Stomach (tissue), 9 donors: ENCODE data around the gene C1QTNF5. TPM values are rescaled to one million over a fixed set of nuclear protein-coding genes. Genes with fewer than 3 reads are reported as not detected.

ENCODE experiments used
- DNase-seq, 2 donors: peaks; one replicate each; pipeline versions ENCODE4 v3.0.0 to v3.0.0-alpha.2; 2013 to 2019
- H3K27ac ChIP-seq, 5 donors: fragments of 200-600 bp in 4 of 5; sonication (generic) in 4 of 5; one replicate each; pipeline ENCODE4 v1.5.1; 2013 to 2019; ENCODE audit warnings: mild to moderate bottlenecking in 1 of 5, moderate library complexity in 1 of 5
- H3K27me3 ChIP-seq, 3 donors: fragments of 200-600 bp; sonication (generic); one replicate each; pipeline ENCODE4 v1.5.1; 2017 to 2019; ENCODE audit warnings: mixed run types in 1 of 3
- H3K36me3 ChIP-seq, 4 donors: fragments of 200-600 bp; sonication (generic); 1 replicate in 3 of 4; 2 replicates in 1 of 4; pipeline ENCODE4 v1.5.1; 2016 to 2019
- H3K4me1 ChIP-seq, 4 donors: fragments of 200-600 bp; sonication (generic); one replicate each; pipeline ENCODE4 v1.5.1; 2016 to 2019
- H3K4me3 ChIP-seq, 4 donors: fragments of 200-600 bp; sonication (generic) in 3 of 4; one replicate each; pipeline ENCODE4 v1.5.1; 2016 to 2019; ENCODE audit warnings: mild to moderate bottlenecking in 1 of 4
- H3K9me3 ChIP-seq, 4 donors: fragments of 200-600 bp; sonication (generic); one replicate each; pipeline ENCODE4 v1.5.1; 2016 to 2019
- CTCF ChIP-seq, 7 experiments: fragments of 450-650 bp in 4 of 7; fragments of 200-600 bp in 3 of 7; sonication (generic) in 3 of 7; IDR thresholded peaks; one replicate each; pipeline ENCODE4 v1.5.1; 2016 to 2019; ENCODE audit warnings: antibody characterized with exemption in 7 of 7, control low read depth in 2 of 7, mild to moderate bottlenecking in 1 of 7
- EP300 ChIP-seq: sonication (generic); formaldehyde crosslinking; IDR thresholded peaks from one replicate; pipeline ENCODE4 v1.6.1; 2017; ENCODE audit warnings: antibody characterized with exemption
- POLR2A ChIP-seq, 4 donors: fragments of 450-650 bp; IDR thresholded peaks; one replicate each; pipeline ENCODE4 v1.6.1; 2016; ENCODE audit warnings: antibody characterized with exemption in 4 of 4, control low read depth in 2 of 4, mild to moderate bottlenecking in 1 of 4, moderate library complexity in 1 of 4
- POLR2AphosphoS5 ChIP-seq, 3 donors: sonication (generic); formaldehyde crosslinking; IDR thresholded peaks; one replicate each; pipeline ENCODE4 v1.6.1; 2016; ENCODE audit warnings: antibody characterized with exemption in 3 of 3
- WGBS, 5 donors: extraction: QIAGEN DNeasy Blood & Tissue Kit in 3 of 5; methylation state at CpG; one replicate each; pipeline versions ENCODE4 v1.1.5 to v1.1.7; 2013 to 2018; 5-methylcytosine and 5-hydroxymethylcytosine counted together
- intact Hi-C: fragments of 100-400 bp; cut with DNase I; formaldehyde crosslinking; loops from one replicate; pipeline ENCODE4 v1.15.1; 2023; ENCODE audit warnings: low total_unique reads
- polyA plus RNA-seq, 3 donors: library from polyadenylated mRNA; stranded (reverse); fragments of 200-250 nt; gene quantifications; one replicate each; pipeline ENCODE4 v1.2.3, GENCODE V29; 2013
- total RNA-seq, 5 donors: library from RNA; depleted of rRNA; stranded (reverse); fragments of >200 nt; gene quantifications; one replicate each; pipeline versions ENCODE4 v1.1.0 to v1.2.3, GENCODE V29; 2014 to 2016
- donor health status: healthy with polysubstance abuse.
- donor health status: Bipolar disorder and iron deficiency.
- donor health status: healthy.

Gene C1QTNF5
- total and polyA plus RNA-seq, 8 donors: 11.4 to 169 (median 19.0) TPM

DNA sequence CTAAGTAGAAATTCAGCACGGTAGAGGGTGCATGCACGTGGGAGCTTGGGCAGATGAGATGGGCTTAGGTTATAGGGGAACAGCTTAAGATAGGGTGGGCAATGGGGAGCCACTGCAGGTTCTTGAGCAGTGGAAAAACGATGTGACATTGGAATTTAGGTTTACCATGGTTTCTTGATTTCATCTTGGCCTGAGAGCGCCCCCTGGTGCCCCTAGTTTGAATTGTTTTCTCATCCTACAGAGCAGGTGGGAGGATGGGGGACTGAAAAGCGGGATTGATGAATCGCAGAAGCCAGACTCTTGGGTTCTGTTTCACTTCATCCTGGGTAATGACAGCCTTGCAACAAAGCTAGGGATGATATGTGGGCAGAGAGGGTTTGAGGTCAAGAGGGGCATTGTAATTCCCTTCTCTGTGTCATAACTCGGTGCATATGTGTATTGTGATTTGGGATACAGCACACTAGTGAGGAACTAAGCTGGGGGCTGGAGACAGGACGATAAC lies 17.1 kb downstream of the C1QTNF5 start:
- peak overlapping the region in 2 of 5 donors; percentile 91 to 95 for H3K27ac ChIP-seq
- no peaks in the 10 kb centered on the region for H3K36me3 ChIP-seq
- H3K4me1 ChIP-seq: peaks cover 20 to 49% (median 40%) of the 10 kb centered on the region in 4 donors
- no peak overlapping the region for H3K4me3 ChIP-seq
- H3K9me3 ChIP-seq: no peaks in the 10 kb centered on the region
- peaks cover 0 to 28% (median 11%) of the 10 kb centered on the region in 3 donors for H3K27me3 ChIP-seq
- TF ChIP-seq EP300: no peak
- TF ChIP-seq CTCF (IDR thresholded peaks at IDR 0.05): peak in 5 of 7 experiments; percentile 66 to 83 (median 74)
- TF ChIP-seq POLR2A (IDR thresholded peaks at IDR 0.05): no peak
- peak; percentile 4 to 77 (median 12) for TF ChIP-seq POLR2AphosphoS5 (IDR thresholded peaks at IDR 0.05)
- intact Hi-C loops: no loop called here
- DNase-seq: peak; percentile 82 to 90
- 20 to 24% (median 23%) methylated on average over 8 of the region's 8 CpGs for WGBS, 5 donors

DNA sequence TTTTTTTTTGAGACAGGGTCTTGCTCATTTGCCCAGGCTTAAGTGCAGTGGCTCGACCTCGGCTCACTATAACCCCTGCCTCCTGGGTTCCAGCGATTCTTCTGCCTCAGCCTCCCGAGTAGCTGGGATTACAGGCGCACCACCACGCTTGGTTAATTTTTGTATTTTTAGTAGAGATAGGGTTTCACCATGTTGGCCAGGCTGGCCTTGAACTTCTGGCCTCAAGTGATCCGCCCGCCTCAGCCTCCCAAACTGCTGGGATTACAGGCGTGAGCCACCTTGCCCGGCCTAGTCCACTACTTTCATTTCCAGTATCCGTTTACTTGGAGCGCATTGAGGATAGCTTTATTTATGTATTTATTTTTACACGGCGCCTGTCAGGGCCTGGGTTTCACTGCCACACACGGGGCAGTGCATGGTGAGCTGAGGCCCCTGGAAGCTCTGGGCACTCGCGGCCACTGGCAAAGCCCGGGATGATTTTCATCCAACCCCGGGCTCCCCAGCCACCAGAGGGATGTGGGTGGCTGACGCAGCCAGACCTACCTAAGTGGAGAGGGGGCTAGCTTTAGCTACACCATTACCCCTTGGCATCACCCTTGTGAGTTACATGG lies 17.7 kb downstream of the C1QTNF5 start:
- no peak for DNase-seq
- peaks cover 26 to 54% (median 45%) of the 10 kb centered on the region in 4 donors for H3K4me1 ChIP-seq
- intact Hi-C loops: no loop called here
- H3K27ac ChIP-seq: peak overlapping the region in 4 of 5 donors; percentile 90 to 95 (median 92)
- no peaks in the 10 kb centered on the region for H3K36me3 ChIP-seq
- no peak overlapping the region for H3K4me3 ChIP-seq
- H3K9me3 ChIP-seq: no peaks in the 10 kb centered on the region
- H3K27me3 ChIP-seq: peaks cover 0 to 33% (median 13%) of the 10 kb centered on the region in 3 donors
- 82 to 89% (median 87%) methylated on average over 20 of the region's 20 CpGs for WGBS, 5 donors
- no peak for TF ChIP-seq CTCF (IDR thresholded peaks at IDR 0.05)
- TF ChIP-seq POLR2AphosphoS5 (IDR thresholded peaks at IDR 0.05): no peak
- TF ChIP-seq EP300: no peak
- TF ChIP-seq POLR2A (IDR thresholded peaks at IDR 0.05): no peak

GRCh38 chr11:119322360-119322739 lies 18.3 kb downstream of the C1QTNF5 start:
- peak in 1 of 2 donors; percentile 30 for DNase-seq
- TF ChIP-seq POLR2AphosphoS5 (IDR thresholded peaks at IDR 0.05): no peak
- Histone ChIP-seq H3K4me3 (no peak overlapping the region), H3K9me3 (no peaks in the 10 kb centered on the region), H3K4me1 (peaks cover 31 to 61% (median 51%) of the 10 kb centered on the region in 4 donors), H3K27me3 (peaks cover 0 to 40% (median 20%) of the 10 kb centered on the region in 3 donors), H3K27ac (peak overlapping the region in 4 of 5 donors; percentile 90 to 95 (median 92)), H3K36me3 (no peaks in the 10 kb centered on the region)
- WGBS, 5 donors: 59 to 67% (median 63%) methylated on average over 6 of the region's 6 CpGs
- intact Hi-C loops: no loop called here

DNA sequence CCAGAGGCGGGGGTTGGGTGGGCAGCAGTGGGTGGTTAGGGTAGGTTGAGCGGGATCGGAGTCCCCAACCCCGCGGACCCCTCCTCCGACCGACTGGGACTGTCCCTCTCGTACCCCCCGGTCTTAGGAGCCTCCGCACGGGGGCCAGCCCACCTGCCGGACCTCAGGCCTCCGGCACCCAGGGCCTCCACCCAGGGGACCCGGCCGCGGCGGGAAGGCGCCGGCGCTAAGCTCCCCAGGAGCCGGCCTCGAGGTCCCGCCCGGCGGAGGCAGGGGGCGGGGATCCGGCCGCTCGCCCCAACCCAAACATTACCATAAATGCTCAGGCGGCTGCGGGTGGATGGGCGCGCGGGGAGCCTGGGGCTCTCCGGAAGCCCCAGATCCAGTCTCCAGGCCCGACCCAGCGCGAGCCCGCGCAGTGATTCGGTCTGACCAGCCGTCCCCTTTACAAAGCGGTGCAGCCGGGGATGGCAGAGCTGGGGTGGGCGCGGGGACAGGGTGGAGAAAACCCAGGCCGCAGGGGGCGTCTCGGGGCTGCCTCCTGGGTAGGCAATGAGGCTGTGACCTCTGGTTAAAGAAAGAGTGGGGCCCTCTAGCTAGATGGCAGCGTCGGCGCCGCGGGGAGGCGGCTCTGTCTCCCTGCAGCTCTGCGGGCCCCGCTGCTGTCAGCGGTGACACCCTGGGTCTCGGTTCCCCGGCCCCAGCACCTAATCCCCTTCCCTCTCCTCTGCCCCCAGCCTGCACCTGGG lies 19.7 kb downstream of the C1QTNF5 start:
- H3K36me3 ChIP-seq: no peaks in the 10 kb centered on the region
- peak; percentile 64 to 92 for DNase-seq
- peak overlapping the region; percentile 80 to 95 (median 91) for H3K27ac ChIP-seq
- H3K4me3 ChIP-seq: peak overlapping the region; percentile 50 to 66 (median 52)
- WGBS, 5 donors: 0 to 3% (median 2%) methylated on average over 29 to 60 of the region's 60 CpGs
- peaks cover 42 to 74% (median 64%) of the 10 kb centered on the region in 4 donors for H3K4me1 ChIP-seq
- TF ChIP-seq POLR2AphosphoS5 (IDR thresholded peaks at IDR 0.05): peak; percentile 41 to 42 (median 42)
- no peak for TF ChIP-seq EP300
- intact Hi-C loops: no loop called here
- H3K27me3 ChIP-seq: peaks cover 0 to 54% (median 32%) of the 10 kb centered on the region in 3 donors
- no peaks in the 10 kb centered on the region for H3K9me3 ChIP-seq

DNA sequence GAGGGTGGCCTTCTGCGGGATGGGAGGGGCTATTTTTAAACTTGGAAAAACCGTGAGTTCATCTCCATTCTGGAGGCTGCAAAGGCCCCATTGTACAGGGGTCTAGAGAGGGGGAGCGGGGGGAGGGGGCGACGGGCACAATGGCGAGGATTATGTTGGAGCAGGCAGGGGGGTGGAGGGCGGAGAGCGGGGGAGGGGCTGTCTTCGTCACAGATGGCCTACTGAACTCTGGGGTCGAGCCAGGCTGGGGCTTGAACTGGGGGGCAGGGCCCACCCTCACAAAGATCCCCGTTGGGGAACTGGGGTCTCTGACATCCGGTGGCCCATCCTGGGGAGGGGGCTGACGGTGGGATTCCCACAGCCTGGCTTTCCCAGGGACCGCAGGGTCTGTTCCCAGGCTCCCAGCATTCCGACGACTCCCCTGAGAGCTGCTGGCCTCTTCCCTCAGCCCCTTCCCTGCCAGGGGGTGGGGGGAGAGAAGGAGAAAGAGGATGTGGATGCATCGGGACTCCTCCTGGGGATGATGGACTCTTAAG lies 20.4 kb downstream of the C1QTNF5 start:
- peaks cover 48 to 80% (median 70%) of the 10 kb centered on the region in 4 donors for H3K4me1 ChIP-seq
- peak overlapping the region; percentile 50 to 66 (median 52) for H3K4me3 ChIP-seq
- peak overlapping the region; percentile 80 to 95 (median 91) for H3K27ac ChIP-seq
- no peaks in the 10 kb centered on the region for H3K36me3 ChIP-seq
- TF ChIP-seq EP300: no peak
- TF ChIP-seq POLR2A (IDR thresholded peaks at IDR 0.05): no peak
- TF ChIP-seq POLR2AphosphoS5 (IDR thresholded peaks at IDR 0.05): no peak
- TF ChIP-seq CTCF (IDR thresholded peaks at IDR 0.05): no peak
- H3K9me3 ChIP-seq: no peaks in the 10 kb centered on the region
- WGBS, 5 donors: 34 to 44% (median 36%) methylated on average over 13 to 17 of the region's 17 CpGs
- intact Hi-C loops: no loop called here
- peak in 1 of 2 donors; percentile 83 for DNase-seq
- peaks cover 0 to 60% (median 39%) of the 10 kb centered on the region in 3 donors for H3K27me3 ChIP-seq
